Smooth muscle cell (in vitro differentiated cells): Measurements from ENCODE around the gene PLD5. TPM values are rescaled to one million over a fixed set of nuclear protein-coding genes. Genes with fewer than 3 reads are reported as not detected.
"Not testable (repeated sequence)": the region's sequence is repeated elsewhere in the genome, so short reads cannot be mapped to it uniquely, and the experiment has no call there.

Experiments used
- DNase-seq: peaks from one replicate; lab custom pipeline; 2025; ENCODE audit not compliant: unreplicated experiment; lab: John Stamatoyannopoulos, UW
- H2AFZ ChIP-seq: fragments of 200-600 bp; sonication (generic); 2 replicates; pipeline ENCODE4 v1.6.0; 2016; ENCODE audit warnings: antibody characterized with exemption, low read depth, mild to moderate bottlenecking
- H3F3A ChIP-seq: fragments of 200-600 bp; sonication (generic); 2 replicates; pipeline ENCODE4 v1.6.0; 2017; ENCODE audit warnings: antibody characterized with exemption, low read depth
- H3K27ac ChIP-seq: fragments of 200-600 bp; sonication (generic); 2 replicates; pipeline ENCODE4 v1.5.1; 2016; ENCODE audit warnings: low read depth, mild to moderate bottlenecking
- H3K27me3 ChIP-seq: fragments of 200-600 bp; sonication (generic); 2 replicates; pipeline ENCODE4 v1.6.1; 2016; ENCODE audit warnings: low read depth, mild to moderate bottlenecking
- H3K36me3 ChIP-seq: fragments of 200-600 bp; sonication (generic); 2 replicates; pipeline ENCODE4 v1.5.1; 2016; ENCODE audit warnings: low read depth
- H3K4me1 ChIP-seq: fragments of 200-600 bp; sonication (generic); 2 replicates; pipeline ENCODE4 v1.5.1; 2016; ENCODE audit warnings: low read depth
- H3K4me2 ChIP-seq: fragments of 200-600 bp; sonication (generic); 2 replicates; pipeline ENCODE4 v1.6.0; 2016; ENCODE audit warnings: mild to moderate bottlenecking
- H3K4me3 ChIP-seq: fragments of 200-600 bp; sonication (generic); 2 replicates; pipeline ENCODE4 v1.5.1; 2016; ENCODE audit warnings: mild to moderate bottlenecking
- H3K79me2 ChIP-seq: fragments of 200-600 bp; sonication (generic); 2 replicates; pipeline ENCODE4 v1.6.0; 2016; ENCODE audit warnings: low read depth, mild to moderate bottlenecking
- H3K9ac ChIP-seq: fragments of 200-600 bp; sonication (generic); 2 replicates; pipeline ENCODE4 v1.6.0; 2016; ENCODE audit warnings: low read depth
- H3K9me3 ChIP-seq: fragments of 200-600 bp; sonication (generic); replicated peaks from 2 replicates; pipeline ENCODE4 v1.5.1; 2016; ENCODE audit warnings: low read depth
- H4K20me1 ChIP-seq: fragments of 200-600 bp; sonication (generic); 2 replicates; pipeline ENCODE4 v1.6.0; 2016; ENCODE audit warnings: low read depth
- WGBS: methylation state at CpG from one replicate; pipeline ENCODE4 v1.1.7; 2016; ENCODE audit warnings: low lambda C conversion rate; 5-methylcytosine and 5-hydroxymethylcytosine counted together
- polyA plus RNA-seq: library from polyadenylated mRNA; unstranded; fragments of >200 nt; fragmentation: Nextera tagmentation; extraction: Ambion mirVana; gene quantifications from 2 replicates; pipeline ENCODE4 v1.2.1, GENCODE V29; 2016
- total RNA-seq: library from RNA; depleted of rRNA; stranded (reverse); fragments of >200 nt; gene quantifications from 2 replicates; pipeline ENCODE4 v1.2.3, GENCODE V29; 2014
- TF ChIP-seq, protein P1 (sequence below): fragments of 200-600 bp; sonication (generic); IDR thresholded peaks from 2 replicates; pipeline ENCODE4 v1.5.1; 2017; ENCODE audit warnings: borderline replicate concordance, mild to moderate bottlenecking, antibody characterized with exemption; ENCODE audit not compliant: insufficient read depth, poor library complexity, severe bottlenecking

PLD5 gene
- total and polyA plus RNA-seq, 2 experiments from 2014 or later, result 0.25 to 0.27 TPM

DNA sequence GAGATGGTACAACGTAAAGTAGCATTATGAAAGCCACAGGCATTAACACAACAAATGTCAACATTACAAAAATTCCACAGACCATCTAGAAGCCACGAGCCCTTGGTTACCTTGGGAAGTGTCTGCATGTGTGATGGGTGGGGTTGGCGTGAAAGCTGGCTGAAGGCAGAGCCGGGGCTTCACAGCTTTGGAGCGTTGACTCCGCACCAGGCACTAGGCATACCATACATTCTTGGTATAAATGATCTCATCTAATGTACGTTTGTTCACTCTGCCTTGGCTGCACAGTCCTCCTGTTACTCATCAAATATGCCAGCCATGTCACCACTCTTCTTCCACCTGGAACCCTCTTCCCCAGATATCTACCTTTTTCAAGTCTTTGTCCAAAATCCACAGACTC lies 202.5 kb downstream of the PLD5 start:
- not testable (repeated sequence) for H3F3A ChIP-seq, H3K4me2 ChIP-seq, H3K4me1 ChIP-seq, H3K27me3 ChIP-seq, H3K4me3 ChIP-seq, H3K27ac ChIP-seq, H3K36me3 ChIP-seq, H3K9me3 ChIP-seq, DNase-seq, H2AFZ ChIP-seq, H3K9ac ChIP-seq, H3K79me2 ChIP-seq, H4K20me1 ChIP-seq
- 41% methylated on average over 7 of the region's 7 CpGs for WGBS

DNA sequence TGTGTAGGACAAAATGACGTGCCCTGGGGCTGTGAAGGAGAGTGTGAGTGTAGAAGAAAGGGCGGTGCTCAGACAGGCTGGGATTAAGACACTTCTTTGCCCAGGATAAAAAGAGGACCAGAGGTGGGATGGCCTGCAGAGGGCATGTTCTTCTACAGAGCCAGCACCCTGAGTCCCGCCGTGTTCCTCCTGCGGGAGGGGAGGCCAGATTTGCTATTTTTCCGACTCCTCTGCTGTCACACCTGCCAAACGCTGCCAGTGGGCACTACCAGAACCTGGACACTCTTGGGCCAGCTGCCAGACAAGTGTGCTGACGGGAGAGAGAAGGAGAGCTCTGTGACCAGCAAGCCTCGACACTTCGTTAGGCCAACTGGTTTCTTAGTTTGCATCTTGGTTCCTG lies 206.4 kb downstream of the PLD5 start:
- Histone ChIP-seq H3F3A (no peaks in the 10 kb centered on the region), H4K20me1 (no peaks in the 10 kb centered on the region), H3K4me2 (no peak overlapping the region), H2AFZ (no peak overlapping the region), H3K9ac (no peak overlapping the region), H3K36me3 (no peaks in the 10 kb centered on the region), H3K4me3 (no peak overlapping the region), H3K79me2 (no peaks in the 10 kb centered on the region), H3K4me1 (no peaks in the 10 kb centered on the region), H3K9me3 (no peaks in the 10 kb centered on the region), H3K27me3 (no peaks in the 10 kb centered on the region), H3K27ac (no peak overlapping the region)
- TF ChIP-seq, protein P1, sequence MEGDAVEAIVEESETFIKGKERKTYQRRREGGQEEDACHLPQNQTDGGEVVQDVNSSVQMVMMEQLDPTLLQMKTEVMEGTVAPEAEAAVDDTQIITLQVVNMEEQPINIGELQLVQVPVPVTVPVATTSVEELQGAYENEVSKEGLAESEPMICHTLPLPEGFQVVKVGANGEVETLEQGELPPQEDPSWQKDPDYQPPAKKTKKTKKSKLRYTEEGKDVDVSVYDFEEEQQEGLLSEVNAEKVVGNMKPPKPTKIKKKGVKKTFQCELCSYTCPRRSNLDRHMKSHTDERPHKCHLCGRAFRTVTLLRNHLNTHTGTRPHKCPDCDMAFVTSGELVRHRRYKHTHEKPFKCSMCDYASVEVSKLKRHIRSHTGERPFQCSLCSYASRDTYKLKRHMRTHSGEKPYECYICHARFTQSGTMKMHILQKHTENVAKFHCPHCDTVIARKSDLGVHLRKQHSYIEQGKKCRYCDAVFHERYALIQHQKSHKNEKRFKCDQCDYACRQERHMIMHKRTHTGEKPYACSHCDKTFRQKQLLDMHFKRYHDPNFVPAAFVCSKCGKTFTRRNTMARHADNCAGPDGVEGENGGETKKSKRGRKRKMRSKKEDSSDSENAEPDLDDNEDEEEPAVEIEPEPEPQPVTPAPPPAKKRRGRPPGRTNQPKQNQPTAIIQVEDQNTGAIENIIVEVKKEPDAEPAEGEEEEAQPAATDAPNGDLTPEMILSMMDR, result no peak
- no peak for DNase-seq
- WGBS, result 83% methylated on average over 10 of the region's 10 CpGs

DNA sequence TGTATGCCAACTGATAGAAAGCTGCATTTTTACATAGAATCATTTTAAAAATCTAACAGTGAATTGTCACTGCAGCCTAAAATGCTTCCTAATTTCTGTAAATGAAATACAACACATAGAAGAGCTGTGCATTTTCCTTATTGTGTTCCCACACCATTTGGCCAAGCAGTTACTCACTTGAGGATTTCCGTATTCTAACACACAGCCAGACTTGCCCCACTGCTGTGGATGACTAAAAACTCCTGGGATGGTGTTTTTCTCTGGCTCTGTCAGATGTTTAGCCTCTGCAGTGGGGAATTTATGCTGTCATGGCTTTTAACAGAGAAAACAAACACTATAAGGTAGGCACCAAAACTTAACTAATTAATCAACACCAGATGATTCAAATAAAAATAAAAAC lies 209.6 kb downstream of the PLD5 start:
- not testable (repeated sequence) for H3K9ac ChIP-seq, H3K9me3 ChIP-seq, DNase-seq, H3K4me3 ChIP-seq, H2AFZ ChIP-seq, H3K27me3 ChIP-seq, H3K79me2 ChIP-seq, H3F3A ChIP-seq, H4K20me1 ChIP-seq, H3K4me1 ChIP-seq, H3K4me2 ChIP-seq, H3K36me3 ChIP-seq, H3K27ac ChIP-seq
- 56% methylated on average over 1 of the region's 1 CpG for WGBS

DNA sequence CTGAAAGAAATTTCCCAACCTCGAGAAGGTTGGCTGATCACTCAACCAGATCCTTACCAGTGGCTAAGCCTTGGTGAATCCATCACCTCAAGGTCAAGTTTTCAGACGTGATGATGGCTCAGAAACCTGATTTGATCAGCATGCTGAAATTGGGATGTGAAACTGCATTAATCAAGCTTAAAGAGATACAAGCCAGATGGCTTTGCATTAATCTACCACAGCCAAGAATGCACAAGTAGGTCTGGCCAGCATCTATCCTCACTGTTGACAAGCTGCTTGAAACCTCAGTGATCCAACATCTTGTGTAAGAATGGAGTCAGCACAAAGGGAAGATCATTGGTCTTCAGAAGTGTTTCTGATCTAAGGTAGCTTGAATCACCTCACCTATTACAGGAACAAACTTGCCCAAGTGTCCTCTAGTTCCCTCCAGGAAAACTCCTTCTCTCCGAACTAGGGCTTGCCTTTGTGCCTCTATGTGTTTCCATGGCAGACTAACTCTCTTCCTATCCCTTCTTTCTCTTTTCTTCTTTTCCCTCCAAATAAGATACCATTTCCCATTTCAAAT lies 210.3 kb downstream of the PLD5 start:
- not testable (repeated sequence) for H3K4me2 ChIP-seq, H3F3A ChIP-seq, H3K9ac ChIP-seq, H3K4me3 ChIP-seq, H3K4me1 ChIP-seq, H3K27me3 ChIP-seq, H3K9me3 ChIP-seq, DNase-seq, H3K36me3 ChIP-seq, H3K27ac ChIP-seq, H2AFZ ChIP-seq, H4K20me1 ChIP-seq, H3K79me2 ChIP-seq
- WGBS, result 68% methylated on average over 3 of the region's 3 CpGs

DNA sequence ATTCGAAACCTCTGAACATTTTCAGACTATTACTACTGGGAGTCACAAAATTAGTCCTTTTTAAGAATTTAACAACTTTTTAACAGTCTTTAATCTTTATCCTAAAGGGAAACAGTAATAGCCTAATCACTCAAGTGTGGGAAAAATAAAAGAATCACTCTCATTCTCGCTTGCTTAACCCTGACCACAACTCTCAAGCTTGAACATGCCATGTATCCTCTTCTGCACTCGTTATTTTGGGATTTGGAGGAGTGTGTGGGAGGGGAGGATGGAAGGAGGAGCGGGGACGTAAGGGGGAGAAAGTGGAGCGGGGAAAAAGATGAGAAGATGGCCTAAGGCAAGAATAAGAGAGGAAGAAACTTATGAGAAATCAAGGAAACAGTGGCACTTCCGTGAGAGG lies 215.8 kb downstream of the PLD5 start:
- not testable (repeated sequence) for H3K9me3 ChIP-seq, H3K4me3 ChIP-seq, H3F3A ChIP-seq, H3K9ac ChIP-seq, DNase-seq, H3K4me2 ChIP-seq, H3K27ac ChIP-seq, H4K20me1 ChIP-seq, H3K36me3 ChIP-seq, H3K27me3 ChIP-seq, H2AFZ ChIP-seq, H3K4me1 ChIP-seq, H3K79me2 ChIP-seq
- 57% methylated on average over 7 of the region's 7 CpGs for WGBS

DNA sequence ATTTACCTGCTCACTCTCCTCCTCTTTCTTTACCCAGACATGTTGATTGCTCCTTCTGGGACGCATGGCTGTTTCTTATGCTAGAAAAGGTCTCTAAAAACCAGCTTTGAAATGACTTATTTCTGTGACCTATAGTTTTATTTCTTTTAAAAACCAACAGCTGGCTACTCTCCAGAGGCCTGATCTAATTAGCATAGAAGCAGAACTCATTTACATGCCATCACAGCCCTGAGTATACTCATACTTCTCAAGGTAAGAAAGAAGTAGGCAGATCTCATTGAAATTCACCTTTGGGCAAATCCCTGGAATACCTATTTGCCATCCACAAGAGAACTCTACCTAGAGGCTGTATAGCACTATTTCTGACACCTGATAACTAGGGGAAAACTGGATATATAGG lies 230.7 kb downstream of the PLD5 start:
- not testable (repeated sequence) for H3K9ac ChIP-seq, DNase-seq, H3F3A ChIP-seq, H3K79me2 ChIP-seq, H3K4me1 ChIP-seq, H3K9me3 ChIP-seq, H2AFZ ChIP-seq, H4K20me1 ChIP-seq, H3K36me3 ChIP-seq, H3K27me3 ChIP-seq, H3K4me2 ChIP-seq, H3K4me3 ChIP-seq, H3K27ac ChIP-seq
- WGBS, result 91% methylated on average over 1 of the region's 1 CpG

DNA sequence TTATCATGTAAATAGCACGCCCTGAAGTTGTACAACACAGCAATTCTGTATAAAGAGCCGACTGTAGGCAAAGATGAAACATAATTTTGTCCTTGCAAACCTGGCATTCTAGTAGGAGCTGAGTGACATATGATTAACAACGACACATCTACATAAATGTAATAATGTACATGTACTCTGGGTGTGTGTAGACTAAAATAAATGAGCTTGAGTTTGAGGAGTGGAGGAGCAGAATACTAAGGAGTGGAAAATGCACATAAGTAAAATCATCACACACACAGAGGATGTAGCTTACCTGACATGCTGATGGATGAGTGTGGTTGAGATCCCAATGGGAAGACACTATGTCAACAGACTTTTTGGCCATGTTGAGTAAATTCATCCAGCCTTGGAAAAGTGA lies 236.4 kb downstream of the PLD5 start:
- DNase-seq, H3K4me2 ChIP-seq: not testable (repeated sequence)
- WGBS, result 70% methylated on average over 3 of the region's 3 CpGs

DNA sequence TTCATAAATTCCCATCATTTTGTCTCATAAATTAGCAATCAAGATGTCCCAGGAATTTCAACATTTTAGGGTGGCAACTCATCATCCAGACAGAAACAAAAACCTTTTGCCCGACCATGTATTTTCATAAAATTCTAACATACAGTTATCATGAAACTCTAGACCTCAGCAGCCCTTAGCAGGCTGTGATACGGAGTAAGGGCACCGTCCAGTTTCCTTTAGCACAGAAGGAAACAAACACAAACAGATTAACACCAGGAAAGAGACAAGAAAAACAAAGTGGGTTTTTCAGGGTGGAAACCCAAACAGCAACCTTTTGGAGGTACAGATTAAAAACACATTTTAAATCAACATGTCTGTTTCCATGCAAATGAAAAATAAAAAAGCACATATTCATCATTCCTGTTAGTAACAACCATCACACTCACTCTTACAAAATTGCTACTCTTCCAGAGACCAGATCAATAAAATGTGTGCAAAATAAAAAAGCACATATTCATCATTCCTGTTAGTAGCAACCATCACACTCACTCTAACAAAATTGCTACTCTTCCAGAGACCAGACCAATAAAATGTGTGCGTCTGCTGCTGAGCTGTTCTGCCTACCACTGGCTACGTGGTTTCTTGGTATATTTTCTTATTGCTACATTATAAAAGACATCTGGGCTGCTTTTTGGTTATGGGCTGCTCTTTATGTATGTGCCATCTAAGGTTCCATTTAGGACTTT lies 241.6 kb downstream of the PLD5 start:
- not testable (repeated sequence) for H4K20me1 ChIP-seq, H3F3A ChIP-seq, H3K4me1 ChIP-seq, H3K9ac ChIP-seq, DNase-seq, H3K79me2 ChIP-seq, H2AFZ ChIP-seq, H3K27ac ChIP-seq, H3K9me3 ChIP-seq, H3K4me2 ChIP-seq, H3K27me3 ChIP-seq, H3K36me3 ChIP-seq, H3K4me3 ChIP-seq
- WGBS, result 66% methylated on average over 5 of the region's 5 CpGs

More for the DNA sequence above, 236.4 kb downstream of the PLD5 start:
- not testable (repeated sequence) for H3K79me2 ChIP-seq, H3F3A ChIP-seq, H3K9ac ChIP-seq, H3K36me3 ChIP-seq, H2AFZ ChIP-seq, H3K27ac ChIP-seq, H3K4me3 ChIP-seq, H4K20me1 ChIP-seq, H3K27me3 ChIP-seq, H3K4me1 ChIP-seq, H3K9me3 ChIP-seq
